GM19240 (cell line): ENCODE data around the gene B3GNT7.
"Not testable (repeated sequence)": the region's sequence is repeated elsewhere in the genome, so short reads cannot be mapped to it uniquely, and the experiment has no call there.

ENCODE experiments used
- DNase-seq: peaks from one replicate; pipeline ENCODE4 v3.0.0; 2011; ENCODE audit warnings: low spot score; ENCODE audit not compliant: insufficient read length

Gene B3GNT7

DNA sequence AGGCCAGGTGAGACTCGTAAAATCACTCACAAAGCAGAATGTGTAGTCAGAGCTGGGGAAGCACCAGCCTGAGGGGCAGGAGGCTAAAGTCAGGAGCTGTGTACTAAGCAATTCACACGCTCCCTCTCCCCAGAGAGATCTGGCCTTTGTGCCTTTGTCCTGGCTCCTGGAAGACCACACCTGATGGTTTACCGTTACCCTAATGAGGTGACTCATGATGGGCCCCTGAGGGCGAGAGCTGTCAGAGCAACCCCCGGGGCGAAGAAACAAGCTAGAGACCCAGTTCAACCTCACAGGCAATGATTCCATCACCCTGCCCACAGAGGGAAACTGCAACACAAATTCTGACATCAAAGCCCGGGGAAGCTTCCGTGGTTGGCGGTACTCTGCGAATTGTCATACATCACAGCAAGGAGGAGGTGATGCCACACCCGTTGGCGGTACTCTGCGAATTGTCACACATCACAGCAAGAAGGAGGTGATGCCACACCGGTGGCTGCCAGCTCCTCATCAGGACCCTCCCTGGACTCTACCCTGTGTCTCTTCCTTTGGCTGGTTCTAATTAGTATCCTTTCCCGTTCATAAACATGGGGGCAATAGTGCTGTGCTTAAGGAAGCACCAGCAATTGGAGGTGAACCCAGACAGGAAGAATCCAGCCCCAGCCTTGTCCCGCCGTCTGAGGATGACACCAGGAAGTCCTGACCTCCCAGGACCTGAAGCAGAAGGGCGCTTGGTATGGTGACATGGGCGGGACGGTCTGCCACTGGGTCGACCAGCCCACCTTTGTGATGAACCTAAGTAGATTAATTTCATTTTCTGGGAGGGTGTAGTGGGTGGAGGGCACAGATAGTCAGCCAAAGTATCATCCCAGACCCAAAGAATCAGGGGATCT lies 30.5 kb downstream of the B3GNT7 start:
- DNase-seq = no peak

DNA sequence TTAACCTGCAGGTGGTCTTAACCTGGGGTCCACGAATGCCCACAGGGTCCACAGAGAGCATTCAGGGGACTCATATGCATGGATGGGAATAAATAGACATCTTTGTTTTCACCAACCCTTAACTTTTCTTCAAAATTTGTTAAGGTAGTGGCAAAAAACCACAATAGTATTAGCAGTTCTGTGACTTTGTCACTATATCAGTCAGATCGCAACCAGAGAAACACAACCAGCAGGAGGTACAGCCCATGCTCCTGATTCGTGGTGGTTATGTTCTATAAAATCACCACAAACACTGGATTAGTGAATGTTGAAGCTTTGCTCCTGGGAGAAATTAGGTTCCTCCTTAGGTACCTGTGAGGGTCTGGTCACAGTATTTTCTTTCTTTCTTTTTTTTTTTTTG lies 31.6 kb downstream of the B3GNT7 start:
- no peak for DNase-seq

DNA sequence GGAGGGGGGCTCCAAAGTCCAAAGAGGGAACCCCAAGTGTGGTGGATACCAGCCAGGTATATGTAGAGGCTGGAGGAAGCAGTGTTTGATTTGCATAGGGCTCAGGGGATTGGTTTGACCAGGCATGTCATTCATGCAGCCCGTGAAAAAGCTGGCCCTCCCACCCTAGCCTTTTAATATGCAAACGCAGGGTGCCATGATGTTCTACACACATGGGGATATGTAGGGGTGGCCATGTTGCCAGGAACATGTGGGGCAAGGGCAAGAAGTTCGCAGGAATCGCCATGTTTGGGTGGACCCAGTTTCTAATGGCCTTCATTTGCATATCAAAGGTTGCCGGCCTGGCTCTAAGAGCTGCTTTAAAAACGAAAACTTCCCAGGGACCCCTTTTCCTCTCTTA lies 33.6 kb downstream of the B3GNT7 start:
- DNase-seq = no peak

- no peak for DNase-seq
Observed at GRCh38 chr2:231429901-231430300, 34.4 kb downstream of the B3GNT7 start.

- DNase-seq = not testable (repeated sequence)
Observed at GRCh38 chr2:231430437-231430836, 34.9 kb downstream of the B3GNT7 start.

GRCh38 chr2:231431606-231432005 lies 36.1 kb downstream of the B3GNT7 start:
- DNase-seq = no peak

GRCh38 chr2:231433990-231434389 lies 38.5 kb downstream of the B3GNT7 start:
- no peak for DNase-seq

GRCh38 chr2:231436957-231437356 lies 41.4 kb downstream of the B3GNT7 start:
- DNase-seq = no peak

DNA sequence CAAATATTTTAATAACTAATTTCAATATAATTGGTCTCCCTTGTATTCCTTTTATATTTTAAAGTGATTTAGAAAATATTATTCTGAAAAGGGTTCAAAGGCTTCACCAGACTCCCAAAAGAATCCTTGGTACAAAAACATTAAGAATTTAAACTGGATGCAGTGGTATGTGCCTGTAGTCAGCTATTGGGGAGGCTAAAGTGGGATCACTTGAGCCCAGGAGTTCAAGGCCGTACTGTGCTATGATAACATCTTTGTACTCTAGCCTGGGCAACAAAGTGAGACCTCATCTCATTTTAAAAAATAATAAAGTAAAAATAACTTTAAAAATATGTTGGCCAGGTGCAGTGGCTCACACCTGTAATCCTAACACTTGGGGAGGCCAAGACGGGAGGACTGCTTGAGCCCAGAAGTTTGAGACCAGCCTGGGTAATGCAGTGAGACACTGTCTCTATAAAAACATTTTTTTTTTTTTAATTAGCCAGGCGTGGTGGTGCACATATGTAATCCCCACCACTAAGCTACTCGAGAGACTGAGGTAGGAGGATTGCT lies 54.1 kb downstream of the B3GNT7 start:
- no peak for DNase-seq

GRCh38 chr2:231450548-231450989 lies 55.1 kb downstream of the B3GNT7 start:
- DNase-seq = no peak
